Keratinocyte (primary cell): ENCODE results near the gene WDR1. TPM values are rescaled to one million over a fixed set of nuclear protein-coding genes. Genes with fewer than 3 reads are reported as not detected.

Experiments
- DNase-seq: peaks from one replicate; pipeline ENCODE4 v3.0.0-alpha.2; 2011; ENCODE audit warnings: low read depth, missing footprints, low spot score
- FAIRE-seq: peaks from 2 replicates; lab custom pipeline; 2011; peaks lifted over from hg19 to GRCh38; lab: Jason Lieb, UNC
- H2AFZ ChIP-seq: 2 replicates; pipeline ENCODE4 v1.6.0; 2012; ENCODE audit warnings: low read length, control low read depth, inconsistent platforms; ENCODE audit not compliant: control insufficient read depth
- H3K27ac ChIP-seq: 2 replicates; pipeline ENCODE4 v1.5.1; 2011; ENCODE audit warnings: low read length; ENCODE audit not compliant: control insufficient read depth, insufficient read depth
- H3K27me3 ChIP-seq: 3 replicates; pipeline ENCODE4 v1.6.0; 2011; ENCODE audit warnings: low read length; ENCODE audit not compliant: control insufficient read depth, insufficient read depth; ENCODE audit errors: extremely low read depth
- H3K36me3 ChIP-seq, 2 experiments: 2 replicates in 1 of 2; 3 replicates in 1 of 2; pipeline ENCODE4 v1.5.1; 2011; ENCODE audit warnings: low read length in 2 of 2, mild to moderate bottlenecking in 1 of 2; ENCODE audit not compliant: control insufficient read depth in 2 of 2, insufficient read depth in 2 of 2; ENCODE audit errors: extremely low read depth in 1 of 2
- H3K4me1 ChIP-seq: 3 replicates; pipeline ENCODE4 v1.5.1; 2011; ENCODE audit warnings: low read length; ENCODE audit not compliant: control insufficient read depth, insufficient read depth; ENCODE audit errors: extremely low read depth
- H3K4me2 ChIP-seq: 3 replicates; pipeline ENCODE4 v1.6.0; 2011; ENCODE audit warnings: low read depth, low read length; ENCODE audit not compliant: control insufficient read depth, insufficient read depth; ENCODE audit errors: extremely low read depth
- H3K4me3 ChIP-seq, 3 experiments: fragments of 200-600 bp in 1 of 3; sonication (generic) in 1 of 3; 2 replicates in 2 of 3; 3 replicates in 1 of 3; pipeline ENCODE4 v1.5.1; 2011 to 2016; ENCODE audit warnings: low read length in 3 of 3, mild to moderate bottlenecking in 3 of 3, control low read depth in 2 of 3, inconsistent platforms in 1 of 3, low read depth in 1 of 3, mixed read lengths in 1 of 3, mixed run types in 1 of 3, moderate library complexity in 1 of 3; ENCODE audit not compliant: control insufficient read depth in 2 of 3, insufficient read depth in 2 of 3; ENCODE audit errors: extremely low read depth in 1 of 3
- H3K79me2 ChIP-seq: 2 replicates; pipeline ENCODE4 v1.6.0; 2012; ENCODE audit warnings: low read length; ENCODE audit not compliant: control insufficient read depth, insufficient read depth
- H3K9ac ChIP-seq: 3 replicates; pipeline ENCODE4 v1.6.0; 2011; ENCODE audit warnings: low read length; ENCODE audit not compliant: control insufficient read depth, insufficient read depth; ENCODE audit errors: extremely low read depth
- H3K9me1 ChIP-seq: 3 replicates; pipeline ENCODE4 v1.6.0; 2011; ENCODE audit warnings: low read length; ENCODE audit not compliant: control insufficient read depth, insufficient read depth; ENCODE audit errors: extremely low read depth
- H3K9me3 ChIP-seq: 2 replicates; pipeline ENCODE4 v1.5.1; 2012; ENCODE audit warnings: low read depth, low read length; ENCODE audit not compliant: control insufficient read depth
- H4K20me1 ChIP-seq: 3 replicates; pipeline ENCODE4 v1.6.0; 2011; ENCODE audit warnings: low read length; ENCODE audit not compliant: control insufficient read depth, insufficient read depth; ENCODE audit errors: extremely low read depth
- EZH2 ChIP-seq: IDR thresholded peaks from one replicate; pipeline ENCODE4 v1.6.1; 2012; ENCODE audit warnings: inconsistent platforms, mild to moderate bottlenecking, low read length, moderate library complexity
- dilution Hi-C: fragments of 300-500 bp; cut with MboI; formaldehyde crosslinking; loops from one replicate; pipeline ENCODE4 v1.7.0; 2020; ENCODE audit warnings: low sequenced_read_pairs; ENCODE audit not compliant: extremely low pct_ligation_motif_present
- polyA plus RNA-seq, 5 experiments: library from polyadenylated mRNA; depleted of rRNA in 3 of 5; stranded (reverse) in 3 of 5; stranded (forward) in 1 of 5; unstranded in 1 of 5; fragments of >200 nt; gene quantifications; 1 replicate in 1 of 5; 2 replicates in 3 of 5; 3 replicates in 1 of 5; pipeline versions ENCODE4 v1.2.1 to v1.2.3, GENCODE V29; 2011 to 2012; ENCODE audit warnings: missing spikeins in 2 of 5, low read depth in 1 of 5, low replicate concordance in 1 of 5
- TF ChIP-seq, protein P1 (sequence below), 3 experiments: IDR thresholded peaks in 1 of 3; conservative IDR thresholded peaks in 1 of 3; optimal IDR thresholded peaks in 1 of 3; 2 replicates in 2 of 3; 3 replicates in 1 of 3; pipeline versions ENCODE3 to v1.5.1; 2011; ENCODE audit warnings: low read length in 3 of 3, mild to moderate bottlenecking in 3 of 3, moderate library complexity in 2 of 3, control low read depth in 1 of 3, inconsistent platforms in 1 of 3; ENCODE audit not compliant: insufficient read depth in 2 of 3; ENCODE audit errors: extremely low read depth in 1 of 3

The WDR1 gene
- polyA plus RNA-seq, 1 donor (not counting 4 experiments of a cell fraction or from before 2014, with no cell fraction given): 423 TPM

DNA sequence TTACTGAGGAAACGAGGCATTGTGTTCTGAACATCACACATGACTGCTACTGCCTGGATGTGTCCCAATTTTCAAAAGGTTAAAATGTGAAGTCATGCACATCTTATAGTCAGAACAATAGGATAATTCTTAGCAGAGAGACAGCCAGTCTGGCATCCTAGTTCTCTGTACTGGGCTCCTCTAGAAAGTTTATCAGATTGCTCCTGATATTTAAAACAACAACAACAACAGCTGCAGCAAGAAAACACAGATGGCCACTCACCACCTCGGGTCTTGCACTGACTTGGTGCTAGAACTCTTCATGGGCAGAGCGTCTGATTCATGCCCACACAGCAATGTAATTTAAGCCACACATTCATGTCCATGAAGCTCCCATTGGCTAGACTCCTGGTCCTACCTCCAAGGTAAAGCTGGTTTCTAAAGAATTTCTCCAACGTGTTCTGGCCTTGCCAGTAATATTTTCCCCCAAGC is 62.0 kb downstream of the WDR1 start:
- Histone ChIP-seq H2AFZ (no peak overlapping the region), H3K9me3 (no peaks in the 10 kb centered on the region), H3K4me2 (no peak overlapping the region), H3K4me3 (no peak overlapping the region), H3K36me3 (no peaks in the 10 kb centered on the region), H3K4me1 (peaks cover 14% of the 10 kb centered on the region), H3K27me3 (no peaks in the 10 kb centered on the region), H4K20me1 (no peaks in the 10 kb centered on the region), H3K9me1 (no peaks in the 10 kb centered on the region), H3K79me2 (no peaks in the 10 kb centered on the region), H3K9ac (no peak overlapping the region), H3K27ac (no peak overlapping the region)
- FAIRE-seq (peak; percentile 79), DNase-seq (peak; percentile 59)
- dilution Hi-C loops: no loop called here
- TF ChIP-seq, protein P1, sequence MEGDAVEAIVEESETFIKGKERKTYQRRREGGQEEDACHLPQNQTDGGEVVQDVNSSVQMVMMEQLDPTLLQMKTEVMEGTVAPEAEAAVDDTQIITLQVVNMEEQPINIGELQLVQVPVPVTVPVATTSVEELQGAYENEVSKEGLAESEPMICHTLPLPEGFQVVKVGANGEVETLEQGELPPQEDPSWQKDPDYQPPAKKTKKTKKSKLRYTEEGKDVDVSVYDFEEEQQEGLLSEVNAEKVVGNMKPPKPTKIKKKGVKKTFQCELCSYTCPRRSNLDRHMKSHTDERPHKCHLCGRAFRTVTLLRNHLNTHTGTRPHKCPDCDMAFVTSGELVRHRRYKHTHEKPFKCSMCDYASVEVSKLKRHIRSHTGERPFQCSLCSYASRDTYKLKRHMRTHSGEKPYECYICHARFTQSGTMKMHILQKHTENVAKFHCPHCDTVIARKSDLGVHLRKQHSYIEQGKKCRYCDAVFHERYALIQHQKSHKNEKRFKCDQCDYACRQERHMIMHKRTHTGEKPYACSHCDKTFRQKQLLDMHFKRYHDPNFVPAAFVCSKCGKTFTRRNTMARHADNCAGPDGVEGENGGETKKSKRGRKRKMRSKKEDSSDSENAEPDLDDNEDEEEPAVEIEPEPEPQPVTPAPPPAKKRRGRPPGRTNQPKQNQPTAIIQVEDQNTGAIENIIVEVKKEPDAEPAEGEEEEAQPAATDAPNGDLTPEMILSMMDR (optimal IDR thresholded peaks at IDR 0.05 in 1 of 3, IDR thresholded peaks at IDR 0.05 in 1 of 3, conservative IDR thresholded peaks at IDR 0.05 in 1 of 3; ENCODE audit: extremely low read depth in 1 of 3, insufficient read depth in 2 of 3, low read length in 3 of 3): no peak
- TF ChIP-seq EZH2: no peak

DNA sequence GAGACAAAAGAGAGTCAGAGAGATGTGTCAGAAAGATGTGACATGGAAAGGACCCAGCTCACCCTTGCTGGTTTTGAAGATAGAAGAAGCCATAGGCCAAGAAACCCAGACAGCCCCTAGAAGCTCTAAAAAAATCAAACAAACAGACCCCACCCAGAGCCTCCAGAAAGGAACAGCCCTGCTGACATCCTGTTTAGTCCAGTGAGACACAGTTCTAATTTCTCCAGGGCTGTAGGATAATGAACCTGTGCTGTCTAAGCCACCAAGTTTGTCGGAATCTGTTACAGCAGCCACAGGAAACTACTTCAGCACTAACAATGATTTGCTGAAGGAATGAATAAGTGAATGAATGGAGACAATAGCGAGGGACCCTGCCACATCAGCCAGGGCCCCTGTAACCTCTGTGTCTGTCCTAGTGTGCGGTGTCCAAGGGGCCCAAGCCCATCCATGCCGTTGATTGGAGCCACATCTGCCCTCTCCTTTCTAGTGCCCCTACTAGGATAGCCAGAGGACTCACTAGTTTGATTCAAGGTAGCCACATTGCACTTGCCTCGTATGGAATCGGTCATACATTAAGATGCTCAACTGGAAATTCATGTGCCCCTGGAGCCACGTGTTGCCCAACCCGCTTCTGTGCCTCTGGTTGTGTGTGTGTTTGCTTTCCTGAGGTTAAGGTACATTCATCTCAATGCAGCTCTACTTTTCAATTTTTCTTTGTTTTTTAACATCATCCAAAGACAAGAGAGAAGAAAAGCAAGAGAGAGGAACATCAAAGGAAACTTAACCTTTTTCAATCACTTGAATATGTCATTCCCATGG is 62.8 kb downstream of the WDR1 start:
- Histone ChIP-seq H2AFZ (no peak overlapping the region), H3K79me2 (no peaks in the 10 kb centered on the region), H3K4me3 (no peak overlapping the region), H3K9ac (no peak overlapping the region), H3K27me3 (no peaks in the 10 kb centered on the region), H3K9me3 (no peaks in the 10 kb centered on the region), H3K4me2 (no peak overlapping the region), H4K20me1 (no peaks in the 10 kb centered on the region), H3K36me3 (no peaks in the 10 kb centered on the region), H3K9me1 (no peaks in the 10 kb centered on the region), H3K27ac (no peak overlapping the region), H3K4me1 (peaks cover 21% of the 10 kb centered on the region)
- no peak for DNase-seq
- FAIRE-seq: no peak
- TF ChIP-seq, protein P1 (optimal IDR thresholded peaks at IDR 0.05 in 1 of 3, IDR thresholded peaks at IDR 0.05 in 1 of 3, conservative IDR thresholded peaks at IDR 0.05 in 1 of 3; ENCODE audit: extremely low read depth in 1 of 3, insufficient read depth in 2 of 3, low read length in 3 of 3): no peak
- no peak for TF ChIP-seq EZH2
- dilution Hi-C loops: no loop called here
